Stomach smooth muscle (tissue), 2 donors: ENCODE measurements around the gene CLCNKA.
"Not testable (repeated sequence)": the region's sequence is repeated elsewhere in the genome, so short reads cannot be mapped to it uniquely, and the experiment has no call there.

Experiments
- H3K27ac ChIP-seq: one replicate; pipeline ENCODE4 v1.7.0; 2013; ENCODE audit warnings: mild to moderate bottlenecking, low read length, inconsistent platforms
- H3K27me3 ChIP-seq, 2 donors: one replicate each; pipeline ENCODE4 v1.7.0; 2013; ENCODE audit warnings: low read length in 2 of 2; ENCODE audit not compliant: insufficient read depth in 2 of 2, control insufficient read depth in 1 of 2
- H3K36me3 ChIP-seq, 2 donors: one replicate each; pipeline ENCODE4 v1.7.0; 2013; ENCODE audit warnings: low read length in 2 of 2; ENCODE audit not compliant: control insufficient read depth in 2 of 2, insufficient read depth in 2 of 2
- H3K4me1 ChIP-seq: one replicate; pipeline ENCODE4 v1.7.0; 2013; ENCODE audit warnings: low read length; ENCODE audit not compliant: control insufficient read depth, insufficient read depth
- H3K4me3 ChIP-seq, 2 donors: one replicate each; pipeline ENCODE4 v1.7.0; 2013; ENCODE audit warnings: low read length in 2 of 2
- H3K9ac ChIP-seq, 2 donors: one replicate each; pipeline ENCODE4 v1.7.0; 2013; ENCODE audit warnings: low read length in 2 of 2, mild to moderate bottlenecking in 1 of 2
- H3K9me3 ChIP-seq, 2 donors: one replicate each; pipeline ENCODE4 v1.7.0; 2013; ENCODE audit warnings: low read length in 2 of 2; ENCODE audit not compliant: control insufficient read depth in 2 of 2
- donor health status: healthy.
- donor health status: Pancreatic carcinoma.

CLCNKA gene

GRCh38 chr1:16029003-16029268 lies 7.1 kb downstream of the CLCNKA start:
- H3K27me3 ChIP-seq, H3K4me3 ChIP-seq, H3K27ac ChIP-seq, H3K36me3 ChIP-seq, H3K9me3 ChIP-seq, H3K9ac ChIP-seq: not testable (repeated sequence)
- peaks cover 21% of the 10 kb centered on the region for H3K4me1 ChIP-seq

- no peaks in the 10 kb centered on the region for H3K27me3 ChIP-seq
- H3K4me3 ChIP-seq, result no peak overlapping the region
- peaks cover 21% of the 10 kb centered on the region for H3K4me1 ChIP-seq
- no peak overlapping the region for H3K27ac ChIP-seq
- H3K9ac ChIP-seq, result no peak overlapping the region
- H3K36me3 ChIP-seq, result no peaks in the 10 kb centered on the region
- no peaks in the 10 kb centered on the region for H3K9me3 ChIP-seq
Observed at GRCh38 chr1:16029288-16029687, 7.5 kb downstream of the CLCNKA start.

GRCh38 chr1:16031551-16031950 lies 9.7 kb downstream of the CLCNKA start:
- Histone ChIP-seq H3K9ac (no peak overlapping the region), H3K27ac (no peak overlapping the region), H3K27me3 (no peaks in the 10 kb centered on the region), H3K9me3 (no peaks in the 10 kb centered on the region), H3K36me3 (no peaks in the 10 kb centered on the region), H3K4me3 (no peak overlapping the region), H3K4me1 (peaks cover 21% of the 10 kb centered on the region)

GRCh38 chr1:16032388-16033102 lies 10.7 kb downstream of the CLCNKA start:
- Histone ChIP-seq H3K36me3 (no peaks in the 10 kb centered on the region), H3K9ac (no peak overlapping the region), H3K9me3 (no peaks in the 10 kb centered on the region), H3K4me3 (no peak overlapping the region), H3K4me1 (peaks cover 14% of the 10 kb centered on the region), H3K27me3 (no peaks in the 10 kb centered on the region), H3K27ac (no peak overlapping the region)

- peaks cover 12% of the 10 kb centered on the region for H3K4me1 ChIP-seq
- not testable (repeated sequence) for H3K9me3 ChIP-seq, H3K9ac ChIP-seq, H3K36me3 ChIP-seq, H3K27ac ChIP-seq, H3K27me3 ChIP-seq, H3K4me3 ChIP-seq
Observed at GRCh38 chr1:16033103-16033632, 11.3 kb downstream of the CLCNKA start.

- H3K9me3 ChIP-seq, H3K4me3 ChIP-seq, H3K36me3 ChIP-seq, H3K27me3 ChIP-seq, H3K4me1 ChIP-seq, H3K27ac ChIP-seq, H3K9ac ChIP-seq: not testable (repeated sequence)
Observed at GRCh38 chr1:16036461-16036860, 14.6 kb downstream of the CLCNKA start.

- H3K9ac ChIP-seq, result no peak overlapping the region
- H3K36me3 ChIP-seq, result no peaks in the 10 kb centered on the region
- H3K4me3 ChIP-seq, result no peak overlapping the region
- H3K27me3 ChIP-seq, result no peaks in the 10 kb centered on the region
- no peaks in the 10 kb centered on the region for H3K9me3 ChIP-seq
- H3K4me1 ChIP-seq, result no peaks in the 10 kb centered on the region
- H3K27ac ChIP-seq, result no peak overlapping the region
Observed at GRCh38 chr1:16038620-16038912, 16.7 kb downstream of the CLCNKA start.

GRCh38 chr1:16039871-16040270 lies 18.0 kb downstream of the CLCNKA start:
- H3K4me1 ChIP-seq, H3K36me3 ChIP-seq, H3K4me3 ChIP-seq, H3K9ac ChIP-seq, H3K9me3 ChIP-seq, H3K27ac ChIP-seq, H3K27me3 ChIP-seq: not testable (repeated sequence)

- no peak overlapping the region for H3K4me3 ChIP-seq
- no peaks in the 10 kb centered on the region for H3K4me1 ChIP-seq
- no peak overlapping the region for H3K27ac ChIP-seq
- no peaks in the 10 kb centered on the region for H3K27me3 ChIP-seq
- H3K9me3 ChIP-seq, result no peaks in the 10 kb centered on the region
- no peaks in the 10 kb centered on the region for H3K36me3 ChIP-seq
- no peak overlapping the region for H3K9ac ChIP-seq
Observed at GRCh38 chr1:16041200-16041599, 19.4 kb downstream of the CLCNKA start.

GRCh38 chr1:16042096-16042495 lies 20.3 kb downstream of the CLCNKA start:
- no peak overlapping the region for H3K9ac ChIP-seq

GRCh38 chr1:16042654-16043053 lies 20.8 kb downstream of the CLCNKA start:
- H3K9me3 ChIP-seq, H3K36me3 ChIP-seq, H3K27me3 ChIP-seq, H3K4me3 ChIP-seq, H3K9ac ChIP-seq, H3K27ac ChIP-seq, H3K4me1 ChIP-seq: not testable (repeated sequence)

More at GRCh38 chr1:16042096-16042495, 20.3 kb downstream of the CLCNKA start:
- Histone ChIP-seq H3K4me3 (no peak overlapping the region), H3K27ac (no peak overlapping the region), H3K27me3 (no peaks in the 10 kb centered on the region), H3K4me1 (no peaks in the 10 kb centered on the region), H3K36me3 (no peaks in the 10 kb centered on the region), H3K9me3 (no peaks in the 10 kb centered on the region)
